ENCODE measurements around the gene PRR13.

GRCh38 chr12:53456654-53457366, 15.3 kb downstream of the PRR13 start:
- TF ChIP-seq CTCF (IDR thresholded peaks at IDR 0.05; ENCODE audit: low read depth, low read length, poor library complexity, severe bottlenecking) = no peak
- no peak for TF ChIP-seq EZH2phosphoT487 (IDR thresholded peaks at IDR 0.05; ENCODE audit: borderline replicate concordance, low read length)

Measured in DOHH2 (cell line).